ENCODE data around the gene HERC3.

DNA sequence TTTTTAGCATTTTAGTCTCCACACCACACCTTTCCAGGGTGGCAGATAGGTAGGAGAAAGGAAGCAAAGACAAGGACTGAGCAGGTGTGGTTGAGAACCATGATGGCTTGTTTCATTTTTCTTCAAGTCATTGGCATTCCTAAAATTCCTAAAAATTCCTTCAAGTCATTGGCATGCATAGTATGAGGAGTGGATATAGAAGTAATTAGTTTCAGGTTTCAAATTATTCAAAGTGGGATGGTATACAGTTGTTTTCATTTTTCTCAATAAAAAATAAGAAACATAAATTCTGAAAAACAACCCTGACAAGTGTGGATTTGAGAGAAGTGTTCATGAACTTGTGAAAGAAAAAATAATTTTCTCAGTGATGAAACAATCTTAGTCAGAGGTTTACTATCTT, 22.3 kb upstream of the HERC3 start:
- TF ChIP-seq, protein P1, sequence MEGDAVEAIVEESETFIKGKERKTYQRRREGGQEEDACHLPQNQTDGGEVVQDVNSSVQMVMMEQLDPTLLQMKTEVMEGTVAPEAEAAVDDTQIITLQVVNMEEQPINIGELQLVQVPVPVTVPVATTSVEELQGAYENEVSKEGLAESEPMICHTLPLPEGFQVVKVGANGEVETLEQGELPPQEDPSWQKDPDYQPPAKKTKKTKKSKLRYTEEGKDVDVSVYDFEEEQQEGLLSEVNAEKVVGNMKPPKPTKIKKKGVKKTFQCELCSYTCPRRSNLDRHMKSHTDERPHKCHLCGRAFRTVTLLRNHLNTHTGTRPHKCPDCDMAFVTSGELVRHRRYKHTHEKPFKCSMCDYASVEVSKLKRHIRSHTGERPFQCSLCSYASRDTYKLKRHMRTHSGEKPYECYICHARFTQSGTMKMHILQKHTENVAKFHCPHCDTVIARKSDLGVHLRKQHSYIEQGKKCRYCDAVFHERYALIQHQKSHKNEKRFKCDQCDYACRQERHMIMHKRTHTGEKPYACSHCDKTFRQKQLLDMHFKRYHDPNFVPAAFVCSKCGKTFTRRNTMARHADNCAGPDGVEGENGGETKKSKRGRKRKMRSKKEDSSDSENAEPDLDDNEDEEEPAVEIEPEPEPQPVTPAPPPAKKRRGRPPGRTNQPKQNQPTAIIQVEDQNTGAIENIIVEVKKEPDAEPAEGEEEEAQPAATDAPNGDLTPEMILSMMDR (IDR thresholded peaks at IDR 0.05) = no peak
- no peak for TF ChIP-seq POLR2A (IDR thresholded peaks at IDR 0.05)

Data from testis (tissue), 2 donors.